ENCODE results near the gene CACNA1C.

The CACNA1C gene

GRCh38 chr12:2629051-2629450 lies 576.3 kb downstream of the CACNA1C start:
- DNase-seq (ENCODE audit: low read depth) = no peak
- H3K4me3 ChIP-seq (ENCODE audit: low read length) = no peak overlapping the region
- TF ChIP-seq CTCF (IDR thresholded peaks at IDR 0.05; ENCODE audit: insufficient read depth, low read depth, low read length, missing control alignments) = no peak

- TF ChIP-seq CTCF (IDR thresholded peaks at IDR 0.05; ENCODE audit: insufficient read depth, low read depth, low read length, missing control alignments) = no peak
- H3K4me3 ChIP-seq (ENCODE audit: low read length) = no peak overlapping the region
These were observed 579.0 kb downstream of the CACNA1C start for GRCh38 chr12:2631653-2632350.

GRCh38 chr12:2633176-2633824 lies 580.5 kb downstream of the CACNA1C start:
- H3K4me3 ChIP-seq (ENCODE audit: low read length) = no peak overlapping the region
- no peak for TF ChIP-seq CTCF (IDR thresholded peaks at IDR 0.05; ENCODE audit: insufficient read depth, low read depth, low read length, missing control alignments)
- DNase-seq (ENCODE audit: low read depth) = no peak

More at GRCh38 chr12:2631653-2632350, 579.0 kb downstream of the CACNA1C start:
- no peak for DNase-seq (ENCODE audit: low read depth)

GRCh38 chr12:2633825-2634200 lies 581.0 kb downstream of the CACNA1C start:
- no peak overlapping the region for H3K4me3 ChIP-seq (ENCODE audit: low read length)
- TF ChIP-seq CTCF (IDR thresholded peaks at IDR 0.05; ENCODE audit: insufficient read depth, low read depth, low read length, missing control alignments) = no peak
- DNase-seq (ENCODE audit: low read depth) = no peak

GRCh38 chr12:2634471-2634870 lies 581.7 kb downstream of the CACNA1C start:
- DNase-seq (ENCODE audit: low read depth) = no peak
- no peak for TF ChIP-seq CTCF (IDR thresholded peaks at IDR 0.05; ENCODE audit: insufficient read depth, low read depth, low read length, missing control alignments)
- no peak overlapping the region for H3K4me3 ChIP-seq (ENCODE audit: low read length)

- DNase-seq (ENCODE audit: low read depth) = no peak
These were observed 584.1 kb downstream of the CACNA1C start for GRCh38 chr12:2636741-2637340.

More at GRCh38 chr12:2636741-2637340, 584.1 kb downstream of the CACNA1C start:
- TF ChIP-seq CTCF (IDR thresholded peaks at IDR 0.05; ENCODE audit: insufficient read depth, low read depth, low read length, missing control alignments) = no peak
- no peak overlapping the region for H3K4me3 ChIP-seq (ENCODE audit: low read length)

All from epithelial cell of esophagus (primary cell).